HG03103 (cell line): Measurements from ENCODE around the gene LMBR1L.

Experiments used
- ATAC-seq: cut with Tn5 transposase; IDR thresholded peaks from one replicate; pipeline ENCODE4 v1.9.1; 2021; ENCODE audit warnings: low read depth; ENCODE audit not compliant: unreplicated experiment

LMBR1L gene

GRCh38 chr12:49121047-49121696 is 10.5 kb upstream of the LMBR1L start:
- no peak for ATAC-seq

DNA sequence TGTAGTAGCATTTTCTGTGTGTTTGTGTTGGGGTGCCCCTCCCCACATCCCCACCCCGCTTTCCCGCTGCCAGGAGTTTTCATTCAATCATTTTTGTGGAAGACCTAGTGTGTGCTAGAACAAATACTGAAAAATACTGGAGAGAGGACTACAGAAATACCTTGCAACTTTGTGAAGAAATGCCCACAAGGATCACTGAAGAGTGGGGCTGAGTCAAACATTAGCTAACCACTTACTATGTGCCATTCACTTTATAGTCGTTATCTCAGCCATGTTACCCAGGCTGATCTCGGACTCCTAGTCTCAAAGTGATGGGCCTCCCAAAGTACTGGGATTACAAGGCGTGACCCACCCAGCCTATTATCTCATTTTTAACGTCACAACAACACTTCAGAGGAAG is 559 bp upstream of the LMBR1L start:
- no peak for ATAC-seq

DNA sequence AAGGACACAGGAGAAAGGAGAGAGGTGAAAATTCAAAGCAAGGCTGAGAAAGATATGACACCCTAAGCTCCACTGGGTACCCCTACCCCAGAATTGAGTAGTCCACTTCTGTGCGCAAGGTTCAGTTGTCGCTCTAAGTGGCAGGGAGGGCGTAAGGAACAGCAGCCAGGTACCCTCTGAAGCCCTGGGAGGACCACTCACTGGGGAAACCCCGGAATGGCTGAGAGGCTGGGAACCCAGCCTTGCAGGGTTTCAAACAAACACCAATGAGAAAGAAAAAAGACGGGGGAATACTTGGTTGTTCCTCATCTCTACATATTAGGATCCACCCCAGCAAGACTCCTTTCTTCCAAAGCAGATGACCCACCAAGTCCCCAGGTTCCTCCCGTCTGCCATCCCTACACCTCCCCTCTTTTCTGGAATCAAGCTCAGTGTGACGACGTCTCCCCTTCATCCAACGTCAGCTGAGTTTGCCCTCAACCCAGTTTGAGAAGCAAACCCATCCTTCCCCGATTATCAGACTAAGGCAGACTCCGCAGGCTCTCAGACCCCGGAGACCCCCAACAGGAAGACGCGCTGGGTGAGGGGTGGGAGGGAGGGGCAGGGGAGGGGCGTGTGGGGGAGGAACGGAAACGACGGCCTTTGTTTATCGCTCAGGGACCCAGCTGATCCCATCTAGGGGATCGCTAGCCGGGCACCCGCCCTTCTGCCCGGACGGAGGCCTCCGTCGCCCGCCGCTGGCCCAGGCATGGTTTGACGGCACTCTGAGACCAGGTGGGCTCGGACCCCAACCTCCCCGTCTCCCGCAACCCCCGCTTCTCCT is 795 bp downstream of the LMBR1L start:
- ATAC-seq = no peak

DNA sequence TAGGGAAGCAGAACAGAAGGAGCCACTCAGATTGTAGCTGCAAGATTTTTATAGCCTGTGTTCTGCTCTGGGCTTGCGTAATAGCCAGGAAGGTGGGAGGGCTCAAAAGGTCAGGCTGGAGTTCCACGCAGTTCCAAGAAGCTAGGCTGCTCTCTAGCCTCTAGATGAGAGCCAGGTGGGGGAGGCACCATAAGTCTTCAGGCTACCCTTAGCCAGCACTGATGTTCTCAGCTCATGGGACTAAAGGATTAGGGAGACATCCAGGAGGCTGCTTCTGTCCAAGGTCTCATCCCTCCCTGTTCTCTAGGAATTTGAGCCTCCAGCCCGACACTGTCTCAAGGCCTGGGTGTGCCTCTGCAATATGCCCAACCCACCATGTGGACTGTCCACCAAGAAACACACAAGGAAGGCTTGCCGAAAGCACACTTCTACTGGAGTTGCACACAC is 1.7 kb downstream of the LMBR1L start:
- ATAC-seq = no peak

- ATAC-seq = no peak
Measured at GRCh38 chr12:49105504-49106084, 5.1 kb downstream of the LMBR1L start.

DNA sequence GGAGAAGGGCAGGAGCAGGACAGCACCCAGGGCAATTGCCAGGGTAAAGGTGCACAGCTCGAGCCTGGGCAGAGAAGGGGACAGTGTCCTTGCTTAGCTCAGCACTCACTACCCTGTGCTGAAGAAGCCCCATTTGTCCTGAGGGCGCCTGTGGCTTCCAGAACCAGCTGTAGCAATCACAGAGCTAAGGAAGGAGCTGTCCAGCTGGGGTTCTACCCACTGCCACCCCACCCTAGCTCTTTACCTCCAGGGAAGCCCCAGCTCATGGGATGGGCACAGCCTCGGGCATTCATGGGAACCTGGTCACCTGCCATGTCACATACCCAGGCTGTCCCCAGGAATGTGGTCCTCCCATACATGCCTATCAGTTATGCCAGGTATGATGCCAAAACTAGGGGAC is 5.8 kb downstream of the LMBR1L start:
- ATAC-seq = no peak

DNA sequence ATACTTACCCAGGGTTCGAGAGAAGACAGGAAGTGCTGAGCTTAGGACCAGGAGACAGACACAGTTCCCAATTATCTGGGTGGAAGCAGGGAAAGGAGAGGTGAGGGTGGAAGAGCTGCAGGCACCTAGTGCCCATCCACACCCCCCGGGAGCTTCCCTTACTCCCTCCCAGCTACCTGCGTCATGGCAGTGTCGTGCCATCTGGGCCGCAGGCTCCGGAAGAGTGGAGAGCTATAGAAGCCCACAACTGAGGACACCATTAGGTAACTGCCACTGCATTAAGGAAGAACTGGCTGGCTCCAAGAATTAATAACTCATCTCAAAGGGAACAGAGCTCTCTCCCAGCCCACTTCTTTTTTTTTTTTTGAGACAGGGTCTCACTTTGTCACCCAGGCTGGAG is 10.3 kb downstream of the LMBR1L start:
- no peak for ATAC-seq

GRCh38 chr12:49098703-49099102 is 11.9 kb downstream of the LMBR1L start:
- no peak for ATAC-seq

DNA sequence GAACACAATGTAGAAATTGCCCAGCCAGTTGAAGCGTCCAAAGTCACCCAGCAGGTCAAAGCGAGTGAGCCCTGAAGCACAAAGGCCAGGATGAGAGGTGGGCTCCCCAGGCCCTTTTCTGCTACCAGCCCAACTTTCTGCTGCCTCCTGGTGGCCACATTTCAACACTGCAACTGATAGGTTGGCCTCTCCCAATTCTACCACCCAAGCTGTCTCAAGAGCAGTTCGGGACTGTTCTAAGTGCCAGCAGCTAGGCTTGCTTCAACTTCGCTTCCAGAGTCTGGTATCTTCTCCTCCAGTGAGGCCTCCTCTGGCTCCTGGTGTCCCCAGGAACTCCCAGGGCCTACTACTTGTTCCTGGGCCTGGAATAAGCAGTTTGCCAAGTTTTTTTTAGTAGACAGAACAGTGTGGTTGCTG is 12.6 kb downstream of the LMBR1L start:
- no peak for ATAC-seq

DNA sequence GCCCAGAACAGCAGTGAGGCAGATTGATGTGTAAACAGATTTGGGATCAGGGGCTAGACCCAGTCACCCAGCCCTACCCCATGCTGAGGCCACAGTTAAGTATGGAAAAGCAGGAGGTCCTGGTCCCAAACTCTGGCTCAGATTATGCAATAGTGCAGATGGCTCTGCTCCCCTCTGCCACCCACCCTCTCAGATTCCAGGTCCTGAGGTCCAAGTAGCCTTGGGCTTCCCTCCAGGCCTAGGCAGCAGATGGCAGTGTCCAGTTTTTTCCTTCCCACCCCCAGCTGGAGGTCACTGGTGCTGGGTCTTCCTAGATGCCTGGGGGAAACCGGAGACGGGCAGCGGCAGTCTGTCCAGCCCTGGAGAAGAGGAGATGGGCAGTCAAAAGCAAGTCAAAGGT is 13.3 kb downstream of the LMBR1L start:
- ATAC-seq = no peak

DNA sequence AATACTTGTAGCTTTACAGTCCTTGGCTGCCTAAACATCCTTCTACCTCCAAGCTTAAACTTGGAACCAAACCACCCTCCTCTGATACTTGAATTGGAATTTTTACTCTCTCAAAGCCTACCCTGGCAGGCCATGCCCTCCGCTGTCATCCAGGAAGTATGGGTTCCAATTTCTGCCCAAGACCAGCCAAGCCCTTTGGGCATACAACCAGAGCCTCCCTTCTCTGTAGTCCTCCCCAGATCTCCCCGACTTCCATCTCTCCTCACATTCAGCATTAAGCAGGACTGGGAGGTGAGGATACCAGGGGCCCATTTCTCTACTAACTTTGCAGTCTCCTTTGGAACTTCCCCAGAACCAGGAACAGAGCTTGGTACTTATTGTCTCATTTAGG is 15.7 kb downstream of the LMBR1L start:
- no peak for ATAC-seq

- ATAC-seq = no peak
Measured at GRCh38 chr12:49094160-49094974, 16.3 kb downstream of the LMBR1L start, which contains the start of gene DHH. Gene DHH (minus strand): TSS chr12:49094801. CDS start chr12:49094512, 289 bp downstream.

DNA sequence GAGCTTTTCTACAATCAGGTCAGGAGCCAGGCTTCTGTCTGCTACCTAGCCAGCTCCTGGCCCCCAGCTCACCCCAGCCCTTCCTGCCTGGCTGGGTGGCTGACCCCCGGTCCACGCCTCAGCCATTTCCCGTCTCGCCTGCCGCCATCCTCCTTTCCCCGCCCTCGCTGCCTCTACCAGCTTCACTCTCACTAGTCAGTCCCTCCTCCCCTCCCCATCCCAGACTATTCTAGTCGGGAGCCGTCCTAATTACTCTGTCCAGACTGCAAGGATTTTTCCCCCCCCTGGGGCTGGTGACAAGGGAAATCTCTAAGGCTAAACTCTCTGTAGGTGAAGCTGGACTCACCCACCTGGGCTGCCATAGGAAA is 16.9 kb downstream of the LMBR1L start:
- no peak for ATAC-seq

DNA sequence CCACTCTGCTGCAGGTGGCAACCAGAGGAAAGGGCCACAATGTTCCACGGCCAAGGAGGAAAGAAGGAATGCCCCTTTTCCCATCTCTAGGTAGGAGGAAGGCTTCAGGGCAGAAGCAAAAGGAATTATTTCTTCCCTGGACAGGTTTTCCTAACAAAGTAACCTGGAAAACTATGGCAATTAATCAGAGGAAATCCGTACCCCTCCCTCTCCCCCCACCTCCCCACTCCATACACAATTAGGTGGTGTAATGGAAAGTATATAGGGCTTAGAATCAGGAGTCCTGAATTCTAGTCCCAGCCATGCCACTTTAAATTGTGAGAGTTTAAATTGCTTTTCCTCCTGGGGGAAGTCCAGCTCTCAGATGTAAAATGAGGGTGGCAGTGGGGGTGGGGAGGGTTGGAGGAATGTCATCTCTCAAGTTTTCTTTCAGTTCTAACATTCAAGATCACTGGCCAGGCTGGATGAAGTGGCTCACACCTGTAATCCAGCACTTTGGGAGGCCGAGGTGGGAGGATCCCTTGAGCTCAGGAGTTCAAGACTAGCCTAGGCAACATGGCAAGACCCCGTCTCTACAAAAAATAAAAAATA is 17.7 kb downstream of the LMBR1L start:
- ATAC-seq = no peak

GRCh38 chr12:49092086-49092815 is 18.4 kb downstream of the LMBR1L start:
- ATAC-seq = no peak

DNA sequence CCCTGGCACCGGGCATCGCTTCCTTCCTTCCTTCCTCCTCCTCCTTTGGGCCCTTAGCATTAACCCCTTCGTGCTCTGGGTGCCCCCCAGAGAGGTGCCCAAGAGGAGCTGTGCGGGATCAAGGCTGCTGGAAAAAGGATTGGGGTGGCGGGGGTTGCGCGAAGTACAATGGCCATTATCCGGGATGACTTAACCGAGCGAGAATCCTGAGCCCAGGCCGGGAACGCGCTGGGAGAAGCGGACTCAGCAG is 18.9 kb downstream of the LMBR1L start:
- no peak for ATAC-seq

DNA sequence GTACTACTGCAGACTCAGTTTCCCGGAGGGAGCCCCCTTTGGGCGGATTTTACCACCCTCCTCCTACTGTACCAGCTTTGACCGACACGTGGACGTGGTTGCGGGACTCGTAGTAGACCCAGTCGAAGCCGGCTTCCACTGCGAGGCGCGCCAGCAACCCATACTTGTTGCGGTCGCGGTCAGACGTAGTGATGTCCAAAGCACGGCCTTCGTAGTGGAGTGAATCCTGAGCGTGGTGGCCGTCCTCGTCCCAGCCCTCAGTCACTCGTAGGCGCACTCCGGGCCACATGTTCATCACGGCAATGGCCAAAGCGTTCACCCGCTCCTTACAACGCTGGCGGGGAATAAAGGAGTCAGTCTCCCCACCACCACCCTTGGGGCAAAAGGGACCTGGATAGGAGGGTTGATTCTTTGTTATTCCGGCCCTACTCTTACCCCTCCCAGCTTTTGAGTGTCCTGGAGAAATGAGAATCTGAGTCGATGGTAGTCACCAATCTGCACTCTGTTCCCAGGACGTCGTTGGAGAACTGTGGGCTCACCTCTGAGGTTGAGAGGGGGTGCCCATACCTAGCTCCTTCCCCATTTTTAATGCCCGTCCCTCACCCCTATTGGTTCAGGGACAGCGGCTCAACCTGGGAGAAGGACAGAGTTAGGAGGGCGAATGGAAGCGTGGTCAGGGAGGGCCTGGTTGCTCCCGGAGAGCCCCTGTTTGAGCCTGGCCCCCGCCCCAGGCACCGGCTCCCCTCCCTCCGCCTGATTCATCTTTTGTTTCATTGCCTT is 19.4 kb downstream of the LMBR1L start:
- no peak for ATAC-seq

- no peak for ATAC-seq
Measured at GRCh38 chr12:49089821-49090773, 20.6 kb downstream of the LMBR1L start.
